DMS153 treated with DMSO at 0.1 percent for 48 hours (cell line): ENCODE data around the gene DTD2.

Source experiments
- DNase-seq: peaks from one replicate; lab custom pipeline; 2025; ENCODE audit not compliant: unreplicated experiment; lab: John Stamatoyannopoulos, UW

DTD2 gene

GRCh38 chr14:31408421-31408820 is 48.9 kb downstream of the DTD2 start:
- DNase-seq: no peak

- no peak for DNase-seq
Measured at GRCh38 chr14:31405599-31406232, 51.6 kb downstream of the DTD2 start.

- DNase-seq: no peak
Measured at GRCh38 chr14:31405106-31405505, 52.2 kb downstream of the DTD2 start.

- DNase-seq: no peak
Measured at GRCh38 chr14:31403707-31404106, 53.6 kb downstream of the DTD2 start.

GRCh38 chr14:31402764-31403439 is 54.4 kb downstream of the DTD2 start:
- DNase-seq: no peak

- DNase-seq: no peak
Measured at GRCh38 chr14:31401369-31401932, 55.9 kb downstream of the DTD2 start.

GRCh38 chr14:31400031-31400638 is 57.2 kb downstream of the DTD2 start:
- DNase-seq: no peak
